Gastroesophageal sphincter (tissue), 3 donors: ENCODE results near the gene CCDC186.

Experiments
- CTCF ChIP-seq, 4 experiments: fragments of 200-600 bp in 2 of 4; fragments of 450-650 bp in 2 of 4; sonication (generic) in 1 of 4; IDR thresholded peaks; one replicate each; pipeline ENCODE4 v1.5.1; 2017 to 2019; ENCODE audit warnings: antibody characterized with exemption in 4 of 4, mild to moderate bottlenecking in 2 of 4, moderate library complexity in 2 of 4
- EP300 ChIP-seq: sonication (generic); formaldehyde crosslinking; IDR thresholded peaks from one replicate; pipeline ENCODE4 v1.6.1; 2017; ENCODE audit warnings: antibody characterized with exemption, mild to moderate bottlenecking
- POLR2A ChIP-seq, 2 donors: fragments of 450-650 bp; IDR thresholded peaks; one replicate each; pipeline ENCODE4 v1.6.1; 2017; ENCODE audit warnings: antibody characterized with exemption in 2 of 2, mild to moderate bottlenecking in 2 of 2, moderate library complexity in 1 of 2

- TF ChIP-seq EP300 = no peak
- no peak for TF ChIP-seq CTCF (IDR thresholded peaks at IDR 0.05)
- no peak for TF ChIP-seq POLR2A (IDR thresholded peaks at IDR 0.05)
Observed at GRCh38 chr10:114083040-114083439, 91.0 kb downstream of the CCDC186 start.
